Bronchial epithelial cell (primary cell): ENCODE results near the gene GFOD2. TPM values are rescaled to one million over a fixed set of nuclear protein-coding genes. Genes with fewer than 3 reads are reported as not detected.

Experiments
- DNase-seq: peaks from one replicate; pipeline ENCODE4 v3.0.0-alpha.2; 2010; ENCODE audit warnings: low read depth
- FAIRE-seq: peaks from 2 replicates; lab custom pipeline; 2011; peaks lifted over from hg19 to GRCh38; lab: Jason Lieb, UNC
- H3K27me3 ChIP-seq: 2 replicates; pipeline ENCODE4 v1.5.1; 2011; ENCODE audit warnings: low read length; ENCODE audit not compliant: control insufficient read depth, insufficient read depth
- H3K36me3 ChIP-seq: 2 replicates; pipeline ENCODE4 v1.5.1; 2011; ENCODE audit warnings: low read length; ENCODE audit not compliant: control insufficient read depth, insufficient read depth
- H3K4me3 ChIP-seq: 2 replicates; pipeline ENCODE4 v1.5.1; 2011; ENCODE audit warnings: mild to moderate bottlenecking, low read depth, low read length, control low read depth
- CTCF ChIP-seq: IDR thresholded peaks from 2 replicates; pipeline ENCODE4 v1.5.1; 2011; ENCODE audit warnings: mild to moderate bottlenecking, moderate library complexity, low read length, control low read depth, inconsistent platforms; ENCODE audit not compliant: insufficient read depth, severe bottlenecking
- total RNA-seq: library from RNA; depleted of rRNA; stranded (reverse); fragments of >200 nt; gene quantifications from 2 replicates; pipeline ENCODE4 v1.2.1, GENCODE V29; 2014

The GFOD2 gene
- total RNA-seq, 1 donor from 2014 or later = 17.9 TPM

DNA sequence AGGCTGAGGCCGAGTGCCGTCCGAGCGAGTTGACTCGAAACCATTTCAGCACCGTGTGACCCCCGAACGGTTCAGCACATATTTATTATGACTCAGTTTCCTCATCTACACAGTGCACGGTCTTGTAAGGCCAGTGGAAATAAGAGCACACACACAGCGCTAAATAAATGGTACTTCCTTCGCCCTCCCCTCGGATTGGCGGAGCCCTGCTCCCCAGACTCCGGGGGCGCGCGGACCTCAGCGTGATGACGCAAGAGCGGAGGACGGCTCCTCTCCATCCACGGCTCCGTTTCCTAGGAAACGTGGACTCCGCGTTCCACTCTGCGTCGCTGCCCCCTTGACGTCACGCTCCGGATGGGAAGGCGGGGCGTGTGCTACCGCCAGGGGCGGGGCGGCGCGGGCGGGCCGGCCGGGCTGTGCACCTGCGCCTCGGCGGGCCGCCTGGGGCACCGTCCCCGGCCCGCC is 58.5 kb downstream of the GFOD2 start, which contains the start of gene PARD6A:
PARD6A (plus strand) TSS at position 397 of the 465 bp plus-strand sequence. CDS start 79 bp downstream, outside the sequence.
- H3K4me3 ChIP-seq = peak within 1 kb of the TSS; percentile 98
- FAIRE-seq = no peak

DNA sequence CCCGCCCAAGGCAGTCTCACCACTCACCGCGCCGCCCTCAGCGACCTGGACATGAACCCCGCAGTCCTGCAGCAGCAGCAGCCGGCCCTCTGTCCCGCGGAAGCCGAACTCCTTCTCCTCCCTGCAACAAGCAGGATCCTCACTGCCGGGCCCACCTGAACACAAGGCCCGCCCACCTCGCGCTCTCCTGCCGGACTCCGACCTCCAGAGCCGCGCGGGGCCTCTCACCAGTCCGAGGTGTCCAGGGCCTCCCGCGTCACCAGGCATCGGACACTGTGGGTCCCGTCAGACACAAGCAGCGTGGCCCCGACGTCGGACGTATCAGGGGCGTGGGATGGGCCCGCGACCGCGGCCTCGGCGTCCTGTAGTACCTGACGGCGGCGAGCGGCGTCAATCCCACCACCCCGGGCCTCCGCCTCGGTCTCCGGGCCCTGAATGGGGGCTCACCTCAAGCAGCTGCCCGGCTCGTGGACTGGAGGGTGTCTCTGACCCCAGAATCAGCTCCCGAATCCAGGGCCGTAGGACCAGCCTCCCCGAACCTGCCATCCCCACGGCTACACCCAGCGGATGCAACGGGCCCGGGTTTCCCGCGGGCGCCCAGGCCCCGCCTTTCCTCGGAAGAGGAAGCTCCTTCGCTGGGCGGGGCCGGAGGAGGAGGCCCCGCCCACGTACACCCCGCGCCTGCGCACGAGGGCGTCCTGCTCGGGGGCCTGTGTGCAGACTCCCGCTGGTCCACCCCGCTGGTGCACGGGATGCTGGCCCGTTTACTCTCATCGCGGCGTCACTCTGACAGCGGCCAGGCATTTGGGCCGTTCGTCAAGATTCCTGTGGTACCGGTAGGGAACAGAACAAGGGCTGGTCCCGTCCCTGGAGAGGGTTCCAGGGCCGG is 59.2 kb downstream of the GFOD2 start, which contains the start of gene ACD:
ACD (minus strand) TSS at position 586 of the 889 bp plus-strand sequence; CDS start at position 546, 40 bp downstream.
- TF ChIP-seq CTCF = no peak
- FAIRE-seq (no peak), DNase-seq (peak; percentile 78)
- H3K27me3 ChIP-seq = no peaks in the 10 kb centered on the region
- H3K4me3 ChIP-seq = peak within 1 kb of the TSS; percentile 98
- H3K36me3 ChIP-seq = peaks cover 7% of the 10 kb centered on the region

More for the DNA sequence above, 58.5 kb downstream of the GFOD2 start, which contains the start of gene PARD6A:
- Histone ChIP-seq H3K36me3 (peaks cover 7% of the 10 kb centered on the region), H3K27me3 (no peaks in the 10 kb centered on the region)
- DNase-seq = peak; percentile 78
- no peak for TF ChIP-seq CTCF

- H3K27me3 ChIP-seq = peaks cover 2% of the 10 kb centered on the region
- H3K4me3 ChIP-seq = peak overlapping the region; percentile 98
- no peak for FAIRE-seq
- TF ChIP-seq CTCF = no peak
- peaks cover 7% of the 10 kb centered on the region for H3K36me3 ChIP-seq
- DNase-seq = no peak
Observed at GRCh38 chr16:67658849-67659674, 60.1 kb downstream of the GFOD2 start.

- DNase-seq (no peak), FAIRE-seq (no peak)
Observed at GRCh38 chr16:67657751-67658518, 61.2 kb downstream of the GFOD2 start.

More at GRCh38 chr16:67657751-67658518, 61.2 kb downstream of the GFOD2 start:
- Histone ChIP-seq H3K4me3 (no peak overlapping the region), H3K36me3 (peaks cover 6% of the 10 kb centered on the region), H3K27me3 (peaks cover 8% of the 10 kb centered on the region)
- TF ChIP-seq CTCF = no peak
